A673 (cell line): ENCODE data around the gene RBM34. TPM values are rescaled to one million over a fixed set of nuclear protein-coding genes. Genes with fewer than 3 reads are reported as not detected.

Source experiments
- BruUV-seq: library from RNA; stranded (reverse); fragments of 400-500 nt; replicated peaks from 2 replicates; lab custom pipeline; 2021; lab: Mats Ljungman, UMichigan
- CTCF ChIA-PET: fragments of 300-600 bp; sonication (Branson Sonifier 250); formaldehyde crosslinking; loops from one replicate; lab custom pipeline; 2022; ENCODE audit warnings: antibody characterized with exemption; lab: Charles Lee
- POLR2A ChIA-PET: fragments of 300-600 bp; sonication (Branson Sonifier 250); formaldehyde crosslinking; loops from one replicate; lab custom pipeline; 2022; ENCODE audit warnings: antibody characterized with exemption; ENCODE audit not compliant: low non-redundant PET; lab: Charles Lee
- DNase-seq: peaks from one replicate; pipeline ENCODE4 v3.0.0-alpha.2; 2015; ENCODE audit warnings: low spot score
- H3K27ac ChIP-seq: fragments of 200-600 bp; sonication (generic); 2 replicates; pipeline ENCODE4 v1.5.1; 2016; ENCODE audit warnings: mixed run types, low read depth, mild to moderate bottlenecking, mixed read lengths, antibody characterized with exemption, low read length; ENCODE audit not compliant: poor library complexity, severe bottlenecking
- H3K27me3 ChIP-seq: fragments of 200-600 bp; sonication (generic); replicated peaks from 2 replicates; pipeline ENCODE4 v1.6.1; 2017; ENCODE audit warnings: mixed run types, low read depth, mild to moderate bottlenecking, mixed read lengths, antibody characterized with exemption, low read length; ENCODE audit not compliant: insufficient read depth, poor library complexity
- H3K36me3 ChIP-seq: fragments of 200-600 bp; sonication (generic); 2 replicates; pipeline ENCODE4 v1.6.1; 2016; ENCODE audit warnings: mixed run types, mild to moderate bottlenecking, mixed read lengths, antibody characterized with exemption, low read length; ENCODE audit not compliant: insufficient read depth, poor library complexity, severe bottlenecking
- H3K4me1 ChIP-seq: fragments of 200-600 bp; sonication (generic); 2 replicates; pipeline ENCODE4 v1.6.1; 2017; ENCODE audit warnings: mixed run types, mild to moderate bottlenecking, mixed read lengths, antibody characterized with exemption, low read length; ENCODE audit not compliant: insufficient read depth, poor library complexity, severe bottlenecking
- H3K4me3 ChIP-seq: fragments of 200-600 bp; sonication (generic); 2 replicates; pipeline ENCODE4 v1.5.1; 2016; ENCODE audit warnings: low read depth, mixed run types, mild to moderate bottlenecking, mixed read lengths, low read length; ENCODE audit not compliant: poor library complexity, severe bottlenecking
- H3K9me3 ChIP-seq: fragments of 200-600 bp; sonication (generic); 2 replicates; pipeline ENCODE4 v1.6.1; 2016; ENCODE audit warnings: mixed run types, low read depth, mild to moderate bottlenecking, mixed read lengths, antibody characterized with exemption, low read length; ENCODE audit not compliant: poor library complexity, severe bottlenecking
- EZH2 ChIP-seq: fragments of 200-600 bp; sonication (generic); IDR thresholded peaks from 2 replicates; pipeline ENCODE4 v1.6.1; 2017; ENCODE audit warnings: borderline replicate concordance, low read depth, mild to moderate bottlenecking, mixed read lengths, antibody characterized with exemption, low read length; ENCODE audit not compliant: poor library complexity, severe bottlenecking
- intact Hi-C: fragments of 100-400 bp; cut with micrococcal nuclease; formaldehyde crosslinking; loops from one replicate; pipeline ENCODE4 v1.10.0; 2022; ENCODE audit not compliant: unreplicated experiment
- total RNA-seq: library from RNA; stranded (reverse); gene quantifications from 2 replicates; pipeline ENCODE4 v1.2.3, GENCODE V29; 2021
- TF ChIP-seq, protein P1 (sequence below): fragments of 300-800, 200-600 bp; sonication (generic); conservative IDR thresholded peaks from 2 replicates; pipeline ENCODE4 v1.5.1; 2017; ENCODE audit warnings: low read depth, mild to moderate bottlenecking, antibody characterized with exemption, low read length, moderate library complexity, mixed read lengths

Gene RBM34
- total RNA-seq, 1 experiment from 2014 or later, result 69.4 TPM

GRCh38 chr1:235102259-235102582, 58.8 kb downstream of the RBM34 start:
- Histone ChIP-seq H3K4me1 (peaks cover 3% of the 10 kb centered on the region), H3K4me3 (no peak overlapping the region), H3K27me3 (no peaks in the 10 kb centered on the region), H3K27ac (no peak overlapping the region), H3K36me3 (no peaks in the 10 kb centered on the region), H3K9me3 (no peaks in the 10 kb centered on the region)
- intact Hi-C loops, result loop anchor here (5.0 to 10.0 kb wide), 3 partner anchors 315 to 873 kb away; no protein-coding TSS in a partner anchor
- DNase-seq, result no peak
- CTCF ChIA-PET, result interaction anchor here (0.6 kb wide), 1 partner anchor 993 kb away, joined by 3 read pairs; no protein-coding TSS in a partner anchor
- POLR2A ChIA-PET, result no interaction called here
- no TSS peak for BruUV-seq
- TF ChIP-seq, protein P1, sequence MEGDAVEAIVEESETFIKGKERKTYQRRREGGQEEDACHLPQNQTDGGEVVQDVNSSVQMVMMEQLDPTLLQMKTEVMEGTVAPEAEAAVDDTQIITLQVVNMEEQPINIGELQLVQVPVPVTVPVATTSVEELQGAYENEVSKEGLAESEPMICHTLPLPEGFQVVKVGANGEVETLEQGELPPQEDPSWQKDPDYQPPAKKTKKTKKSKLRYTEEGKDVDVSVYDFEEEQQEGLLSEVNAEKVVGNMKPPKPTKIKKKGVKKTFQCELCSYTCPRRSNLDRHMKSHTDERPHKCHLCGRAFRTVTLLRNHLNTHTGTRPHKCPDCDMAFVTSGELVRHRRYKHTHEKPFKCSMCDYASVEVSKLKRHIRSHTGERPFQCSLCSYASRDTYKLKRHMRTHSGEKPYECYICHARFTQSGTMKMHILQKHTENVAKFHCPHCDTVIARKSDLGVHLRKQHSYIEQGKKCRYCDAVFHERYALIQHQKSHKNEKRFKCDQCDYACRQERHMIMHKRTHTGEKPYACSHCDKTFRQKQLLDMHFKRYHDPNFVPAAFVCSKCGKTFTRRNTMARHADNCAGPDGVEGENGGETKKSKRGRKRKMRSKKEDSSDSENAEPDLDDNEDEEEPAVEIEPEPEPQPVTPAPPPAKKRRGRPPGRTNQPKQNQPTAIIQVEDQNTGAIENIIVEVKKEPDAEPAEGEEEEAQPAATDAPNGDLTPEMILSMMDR, result no peak
- TF ChIP-seq EZH2, result no peak

GRCh38 chr1:235101558-235102258, 59.3 kb downstream of the RBM34 start:
- no peak overlapping the region for H3K4me3 ChIP-seq
- ChIA-PET POLR2A (no interaction called here), CTCF (no interaction called here)
- no peaks in the 10 kb centered on the region for H3K36me3 ChIP-seq
- DNase-seq, result no peak
- no peak overlapping the region for H3K27ac ChIP-seq
- H3K9me3 ChIP-seq, result no peaks in the 10 kb centered on the region
- intact Hi-C loops, result loop anchor here (5.0 to 10.0 kb wide), 3 partner anchors 316 to 873 kb away; no protein-coding TSS in a partner anchor
- no peaks in the 10 kb centered on the region for H3K27me3 ChIP-seq
- TF ChIP-seq EZH2, result no peak
- TF ChIP-seq, protein P1, result no peak
- BruUV-seq, result no TSS peak
- peaks cover 3% of the 10 kb centered on the region for H3K4me1 ChIP-seq

GRCh38 chr1:235100194-235100772, 60.8 kb downstream of the RBM34 start:
- H3K4me3 ChIP-seq, result no peak overlapping the region
- no peaks in the 10 kb centered on the region for H3K9me3 ChIP-seq
- TF ChIP-seq, protein P1, result no peak
- no peak for TF ChIP-seq EZH2
- intact Hi-C loops, result loop anchor here (5.0 to 10.0 kb wide), 3 partner anchors 317 to 875 kb away; no protein-coding TSS in a partner anchor
- peaks cover 3% of the 10 kb centered on the region for H3K4me1 ChIP-seq
- CTCF ChIA-PET, result no interaction called here
- POLR2A ChIA-PET, result no interaction called here
- DNase-seq, result no peak
- H3K27me3 ChIP-seq, result no peaks in the 10 kb centered on the region
- no TSS peak for BruUV-seq
- no peak overlapping the region for H3K27ac ChIP-seq
- no peaks in the 10 kb centered on the region for H3K36me3 ChIP-seq
